GM10266 (cell line): ENCODE data around the gene ZNF791.
"Not testable (repeated sequence)": the region's sequence is repeated elsewhere in the genome, so short reads cannot be mapped to it uniquely, and the experiment has no call there.

Experiments used
- DNase-seq: peaks from one replicate; pipeline ENCODE4 v3.0.0; 2012; ENCODE audit errors: extremely low spot score
- TF ChIP-seq, protein P1 (sequence below): IDR thresholded peaks from 2 replicates; pipeline ENCODE4 v1.5.1; 2012; ENCODE audit warnings: mild to moderate bottlenecking, low read depth; ENCODE audit not compliant: control insufficient read depth, insufficient read depth; ENCODE audit errors: missing control alignments

Gene ZNF791

GRCh38 chr19:12675940-12676339 is 65.2 kb downstream of the ZNF791 start:
- TF ChIP-seq, protein P1, sequence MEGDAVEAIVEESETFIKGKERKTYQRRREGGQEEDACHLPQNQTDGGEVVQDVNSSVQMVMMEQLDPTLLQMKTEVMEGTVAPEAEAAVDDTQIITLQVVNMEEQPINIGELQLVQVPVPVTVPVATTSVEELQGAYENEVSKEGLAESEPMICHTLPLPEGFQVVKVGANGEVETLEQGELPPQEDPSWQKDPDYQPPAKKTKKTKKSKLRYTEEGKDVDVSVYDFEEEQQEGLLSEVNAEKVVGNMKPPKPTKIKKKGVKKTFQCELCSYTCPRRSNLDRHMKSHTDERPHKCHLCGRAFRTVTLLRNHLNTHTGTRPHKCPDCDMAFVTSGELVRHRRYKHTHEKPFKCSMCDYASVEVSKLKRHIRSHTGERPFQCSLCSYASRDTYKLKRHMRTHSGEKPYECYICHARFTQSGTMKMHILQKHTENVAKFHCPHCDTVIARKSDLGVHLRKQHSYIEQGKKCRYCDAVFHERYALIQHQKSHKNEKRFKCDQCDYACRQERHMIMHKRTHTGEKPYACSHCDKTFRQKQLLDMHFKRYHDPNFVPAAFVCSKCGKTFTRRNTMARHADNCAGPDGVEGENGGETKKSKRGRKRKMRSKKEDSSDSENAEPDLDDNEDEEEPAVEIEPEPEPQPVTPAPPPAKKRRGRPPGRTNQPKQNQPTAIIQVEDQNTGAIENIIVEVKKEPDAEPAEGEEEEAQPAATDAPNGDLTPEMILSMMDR, result no peak
- no peak for DNase-seq

DNA sequence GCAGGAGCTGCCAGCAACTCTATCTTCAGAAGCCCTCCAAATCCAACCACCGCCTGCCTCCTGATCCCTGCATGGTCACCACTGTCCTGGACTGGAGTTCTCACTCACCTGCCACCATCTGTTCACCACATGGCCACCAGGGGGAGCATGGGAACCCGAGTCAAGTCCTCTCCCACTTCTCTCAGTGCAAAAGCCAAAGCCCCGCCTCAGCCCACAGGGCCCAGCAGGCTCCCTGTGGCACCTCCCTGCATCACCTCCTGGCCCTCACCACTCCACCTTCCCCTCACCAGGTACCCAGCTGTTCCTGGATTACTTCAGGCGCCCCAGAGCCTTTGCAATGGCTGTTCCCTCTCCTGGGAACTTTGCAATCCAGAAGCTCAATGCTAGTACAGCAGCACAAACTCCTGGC is 65.7 kb downstream of the ZNF791 start:
- TF ChIP-seq, protein P1, result peak; percentile 90
- peak; percentile 78 for DNase-seq

DNA sequence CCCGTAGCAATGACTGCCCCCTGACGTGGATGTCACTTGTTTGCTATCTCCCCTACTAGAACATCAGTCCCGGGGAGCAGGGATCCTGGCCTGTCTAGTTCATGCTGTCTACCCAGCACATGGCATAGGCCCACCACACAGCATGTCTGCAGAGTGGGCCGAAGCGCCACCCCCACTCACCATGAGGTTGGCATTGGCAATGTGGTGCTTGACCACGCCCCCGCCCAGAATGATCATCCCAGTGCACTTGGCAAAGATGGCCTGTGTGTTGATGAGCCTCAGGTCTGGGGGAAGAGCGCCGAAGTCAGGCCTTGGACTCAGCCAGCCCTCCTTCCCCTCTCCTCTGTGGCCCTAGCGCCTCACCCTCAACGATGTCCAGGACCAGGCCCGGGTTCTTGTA is 66.2 kb downstream of the ZNF791 start:
- TF ChIP-seq, protein P1, result no peak
- no peak for DNase-seq

GRCh38 chr19:12678039-12678438 is 67.3 kb downstream of the ZNF791 start:
- not testable (repeated sequence) for DNase-seq

DNA sequence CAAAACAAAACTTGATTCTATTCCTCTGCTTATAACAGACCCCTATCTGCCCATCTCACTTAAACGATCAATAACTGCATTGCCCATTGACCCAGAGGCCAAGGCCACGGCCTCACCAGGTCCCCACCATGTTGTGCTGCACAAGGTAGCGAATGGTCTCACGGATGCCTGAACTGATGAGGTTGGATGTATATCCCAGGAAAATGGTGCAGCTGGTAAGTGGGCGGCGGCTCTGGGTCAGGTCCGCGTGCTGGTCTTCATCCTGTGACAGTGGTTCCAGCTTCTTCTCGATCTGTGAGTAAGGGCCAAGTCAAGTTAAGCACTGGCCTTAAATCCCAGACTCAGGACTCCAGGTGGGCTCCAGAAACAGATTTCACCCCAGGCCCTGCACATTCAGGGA is 69.3 kb downstream of the ZNF791 start:
- TF ChIP-seq, protein P1, result no peak
- DNase-seq, result no peak

DNA sequence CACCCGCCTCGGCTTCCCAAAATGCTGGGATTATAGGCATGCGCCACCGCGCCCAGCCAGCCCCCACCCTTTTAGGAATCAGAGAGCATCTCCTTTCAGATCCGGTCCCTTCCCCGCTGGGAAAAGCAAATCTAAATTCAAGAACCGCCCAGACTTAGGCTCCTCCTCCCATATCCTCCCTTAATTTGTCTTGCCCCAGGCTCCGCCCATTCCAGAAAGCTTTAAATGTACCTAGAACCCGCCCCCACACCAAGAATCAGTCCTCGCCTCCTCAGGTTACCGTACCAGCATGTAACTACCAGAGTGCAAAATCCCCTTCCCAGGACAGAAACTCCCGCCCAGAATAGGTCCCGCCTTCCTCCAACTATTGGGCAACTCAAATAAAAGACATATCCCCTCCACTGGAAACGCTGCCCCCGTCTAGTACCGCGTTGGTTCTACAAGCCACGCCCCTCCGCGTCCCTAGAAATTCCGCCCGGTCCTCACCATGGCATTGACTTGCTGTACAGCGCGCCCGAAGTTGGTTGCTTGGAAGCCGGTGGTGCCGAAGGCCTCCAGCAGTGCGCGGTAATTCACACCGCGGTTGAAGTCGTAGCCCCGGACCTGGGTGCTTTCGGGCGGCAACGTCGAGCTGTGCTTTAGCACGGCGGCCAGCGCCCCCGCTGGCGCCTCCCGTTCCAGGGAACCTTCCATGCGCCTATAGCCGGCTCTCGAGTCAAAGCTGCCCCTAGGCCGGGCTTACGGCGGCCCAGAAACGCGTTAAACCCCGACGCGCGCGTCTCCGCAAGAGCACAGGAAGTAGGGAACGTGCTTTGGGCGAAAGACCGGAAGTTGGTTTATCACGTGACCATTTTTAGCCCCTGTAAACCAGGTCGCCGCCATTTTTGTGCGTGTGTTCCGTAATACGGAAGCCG is 70.6 kb downstream of the ZNF791 start, which contains the start of gene DHPS:
Gene DHPS (minus strand): TSS at position 807 of the 914 bp plus-strand sequence. CDS start 114 bp downstream, at position 693.
- DNase-seq, result peak; percentile 93
- TF ChIP-seq, protein P1, result no peak
